ACHN (cell line): ENCODE measurements around the gene BBC3.

Experiments
- DNase-seq: peaks from one replicate; pipeline ENCODE4 v3.0.0-alpha.2; 2015
- in situ Hi-C: cut with HindIII; loops from 2 replicates; pipeline ENCODE4 v1.10.0; 2017; ENCODE audit warnings: low sequenced_read_pairs, low pct_ligation_motif_present, low pct_unique_long_range_greater_than_20kb

BBC3 gene

GRCh38 chr19:47172666-47173455 is 58.1 kb downstream of the BBC3 start:
- in situ Hi-C loops = no loop called here
- DNase-seq = no peak
